Astrocyte (in vitro differentiated cells and primary cell): ENCODE measurements around the gene CLIP2. TPM values are rescaled to one million over a fixed set of nuclear protein-coding genes. Genes with fewer than 3 reads are reported as not detected.

Experiments
- DNase-seq: peaks from one replicate; pipeline ENCODE4 v3.0.0-alpha.2; 2010; ENCODE audit warnings: low read depth
- FAIRE-seq: peaks from 2 replicates; lab custom pipeline; 2011; peaks lifted over from hg19 to GRCh38; lab: Jason Lieb, UNC
- H2AFZ ChIP-seq: 2 replicates; pipeline ENCODE4 v1.6.0; 2012; ENCODE audit warnings: low read depth, low read length, inconsistent platforms
- H3K27ac ChIP-seq: 2 replicates; pipeline ENCODE4 v1.5.1; 2011; ENCODE audit warnings: low read depth, low read length, inconsistent platforms
- H3K27me3 ChIP-seq: 2 replicates; pipeline ENCODE4 v1.6.0; 2011; ENCODE audit warnings: low read length, inconsistent platforms; ENCODE audit not compliant: insufficient read depth
- H3K36me3 ChIP-seq: 2 replicates; pipeline ENCODE4 v1.5.1; 2011; ENCODE audit warnings: low read length, inconsistent platforms; ENCODE audit not compliant: insufficient read depth
- H3K4me1 ChIP-seq: 2 replicates; pipeline ENCODE4 v1.5.1; 2011; ENCODE audit warnings: low read length, inconsistent platforms; ENCODE audit not compliant: insufficient read depth
- H3K4me2 ChIP-seq: 2 replicates; pipeline ENCODE4 v1.6.0; 2012; ENCODE audit warnings: low read length, inconsistent platforms
- H3K4me3 ChIP-seq: 2 replicates; pipeline ENCODE4 v1.5.1; 2011; ENCODE audit warnings: low read depth, mild to moderate bottlenecking, low read length, inconsistent platforms; ENCODE audit not compliant: insufficient read depth
- H3K79me2 ChIP-seq: 2 replicates; pipeline ENCODE4 v1.6.0; 2012; ENCODE audit warnings: mild to moderate bottlenecking, low read length, inconsistent platforms; ENCODE audit not compliant: insufficient read depth
- H3K9ac ChIP-seq: 2 replicates; pipeline ENCODE4 v1.6.0; 2012; ENCODE audit warnings: mild to moderate bottlenecking, low read length, inconsistent platforms
- H3K9me3 ChIP-seq: 2 replicates; pipeline ENCODE4 v1.5.1; 2012; ENCODE audit warnings: low read depth, mild to moderate bottlenecking, low read length, inconsistent platforms; ENCODE audit not compliant: insufficient read depth
- H4K20me1 ChIP-seq: 2 replicates; pipeline ENCODE4 v1.6.0; 2012; ENCODE audit warnings: low read length, inconsistent platforms; ENCODE audit not compliant: insufficient read depth
- H3K27ac Mint-ChIP-seq: one replicate; pipeline ENCODE4 v1.8.0; 2021; ENCODE audit warnings: mild to moderate bottlenecking, mixed read lengths; ENCODE audit not compliant: unreplicated experiment
- H3K27me3 Mint-ChIP-seq: one replicate; pipeline ENCODE4 v1.8.0; 2021; ENCODE audit warnings: low read depth, mixed read lengths; ENCODE audit not compliant: unreplicated experiment
- H3K36me3 Mint-ChIP-seq: one replicate; pipeline ENCODE4 v1.8.0; 2021; ENCODE audit warnings: low read depth, mixed read lengths; ENCODE audit not compliant: unreplicated experiment
- H3K4me1 Mint-ChIP-seq: one replicate; pipeline ENCODE4 v1.8.0; 2021; ENCODE audit warnings: low read depth, mixed read lengths; ENCODE audit not compliant: unreplicated experiment
- H3K4me3 Mint-ChIP-seq: one replicate; pipeline ENCODE4 v1.8.0; 2021; ENCODE audit warnings: mild to moderate bottlenecking, moderate library complexity, mixed read lengths; ENCODE audit not compliant: unreplicated experiment
- H3K9me3 Mint-ChIP-seq: one replicate; pipeline ENCODE4 v1.8.0; 2021; ENCODE audit warnings: mild to moderate bottlenecking, mixed read lengths; ENCODE audit not compliant: unreplicated experiment
- CTCF ChIP-seq: IDR thresholded peaks from 2 replicates; pipeline ENCODE4 v1.5.1; 2011; ENCODE audit warnings: low read depth, mild to moderate bottlenecking, inconsistent platforms, low read length, moderate library complexity; ENCODE audit not compliant: insufficient read depth
- EZH2 ChIP-seq: IDR thresholded peaks from 2 replicates; pipeline ENCODE4 v1.6.1; 2012; ENCODE audit warnings: mild to moderate bottlenecking, low read length, inconsistent platforms; ENCODE audit not compliant: insufficient read depth
- total RNA-seq: library from RNA; stranded (reverse); gene quantifications from 2 replicates; pipeline ENCODE4 v1.2.1, GENCODE V29; 2021

CLIP2 gene
- total RNA-seq, 1 donor from 2014 or later, result 31.4 TPM

GRCh38 chr7:74294191-74294998 is 5.2 kb downstream of the CLIP2 start:
- TF ChIP-seq EZH2 (no peak), CTCF (no peak)
- Mint-ChIP-seq H3K27ac (no peak overlapping the region), H3K9me3 (no peaks in the 10 kb centered on the region), H3K36me3 (peaks cover 3% of the 10 kb centered on the region), H3K4me3 (no peak overlapping the region), H3K27me3 (no peaks in the 10 kb centered on the region), H3K4me1 (peaks cover 4% of the 10 kb centered on the region)
- Histone ChIP-seq H3K9ac (no peak overlapping the region), H4K20me1 (peaks cover 92% of the 10 kb centered on the region), H3K27ac (no peak overlapping the region), H3K4me2 (peak overlapping the region; percentile 7), H3K9me3 (no peaks in the 10 kb centered on the region), H3K36me3 (no peaks in the 10 kb centered on the region), H3K79me2 (peaks cover 89% of the 10 kb centered on the region), H2AFZ (no peak overlapping the region), H3K4me3 (no peak overlapping the region), H3K27me3 (no peaks in the 10 kb centered on the region), H3K4me1 (peaks cover 10% of the 10 kb centered on the region)
- DNase-seq, result no peak
- FAIRE-seq, result no peak

- Histone ChIP-seq H3K4me1 (peaks cover 5% of the 10 kb centered on the region), H2AFZ (no peak overlapping the region), H4K20me1 (peaks cover 87% of the 10 kb centered on the region), H3K9ac (no peak overlapping the region), H3K27me3 (no peaks in the 10 kb centered on the region), H3K9me3 (no peaks in the 10 kb centered on the region), H3K36me3 (no peaks in the 10 kb centered on the region), H3K27ac (no peak overlapping the region), H3K4me2 (no peak overlapping the region), H3K79me2 (peaks cover 75% of the 10 kb centered on the region), H3K4me3 (no peak overlapping the region)
- Mint-ChIP-seq H3K36me3 (peaks cover 1% of the 10 kb centered on the region), H3K4me3 (no peak overlapping the region), H3K9me3 (no peaks in the 10 kb centered on the region), H3K4me1 (no peaks in the 10 kb centered on the region), H3K27me3 (no peaks in the 10 kb centered on the region), H3K27ac (no peak overlapping the region)
- no peak for FAIRE-seq
- no peak for DNase-seq
- no peak for TF ChIP-seq CTCF
- TF ChIP-seq EZH2, result no peak
Observed at GRCh38 chr7:74297516-74298233, 8.5 kb downstream of the CLIP2 start.
